ENCODE measurements around the gene NPIPB4. TPM values are rescaled to one million over a fixed set of nuclear protein-coding genes. Genes with fewer than 3 reads are reported as not detected.
"Not testable (repeated sequence)": the region's sequence is repeated elsewhere in the genome, so short reads cannot be mapped to it uniquely, and the experiment has no call there.

Gene NPIPB4
- total RNA-seq, 1 donor, result 24.8 TPM

GRCh38 chr16:21801538-21802374 lies 55.8 kb downstream of the NPIPB4 start:
- DNase-seq (ENCODE audit: low read depth), result peak; percentile 76
- TF ChIP-seq CTCF (IDR thresholded peaks at IDR 0.05; ENCODE audit: insufficient read depth, low read length), result peak; percentile 59
- not testable (repeated sequence) for H3K4me3 ChIP-seq (ENCODE audit: low read depth, low read length)

GRCh38 chr16:21798601-21799000 lies 59.0 kb downstream of the NPIPB4 start:
- DNase-seq (ENCODE audit: low read depth); H3K4me3 ChIP-seq (ENCODE audit: low read depth, low read length): not testable (repeated sequence)

GRCh38 chr16:21793310-21793709 lies 64.2 kb downstream of the NPIPB4 start:
- not testable (repeated sequence) for DNase-seq (ENCODE audit: low read depth); H3K4me3 ChIP-seq (ENCODE audit: low read depth, low read length)

GRCh38 chr16:21790506-21790905 lies 67.0 kb downstream of the NPIPB4 start:
- DNase-seq (ENCODE audit: low read depth); H3K4me3 ChIP-seq (ENCODE audit: low read depth, low read length): not testable (repeated sequence)

Small RNA genes lying within 50 kb of the gene (small RNA-seq; reads per million reads assigned to genes)
- not detected for gene AC092375.3

Other genes starting within 250 kb of the NPIPB4 start
- gene IGSF6, start 205.1 kb downstream of the NPIPB4 start, total RNA-seq (ENCODE audit: low replicate concordance), result 0.08 TPM in 1 of 2 replicates, not detected in the other
- 0.09 TPM in 1 of 2 replicates, not detected in the other for gene OTOA, start 193.8 kb downstream of the NPIPB4 start, total RNA-seq (ENCODE audit: low replicate concordance)
- 115 and 130 TPM in 2 replicates for gene UQCRC2, start 95.6 kb upstream of the NPIPB4 start, total RNA-seq (ENCODE audit: low replicate concordance)
- not detected in 2 replicates for gene PDZD9, start 143.4 kb upstream of the NPIPB4 start, total RNA-seq (ENCODE audit: low replicate concordance)
- 5.0 and 26.5 TPM in 2 replicates for gene MOSMO, start 150.4 kb upstream of the NPIPB4 start, total RNA-seq (ENCODE audit: low replicate concordance)
- gene VWA3A, start 234.8 kb upstream of the NPIPB4 start, total RNA-seq (ENCODE audit: low replicate concordance), result 0.18 TPM in 1 of 2 replicates, not detected in the other

All from fibroblast of the aortic adventitia (primary cell).